Pancreas (tissue), 10 donors: ENCODE measurements around the gene INO80. TPM values are rescaled to one million over a fixed set of nuclear protein-coding genes. Genes with fewer than 3 reads are reported as not detected.
A peak's percentile ranks its signal among the peaks of the same experiment; 100 is the strongest.

ENCODE experiments used
- ATAC-seq, 4 donors: fragments of 200-7000 bp; cut with Tn5 transposase; one replicate each; pipeline versions ENCODE4 v1.8.0 to v1.9.1; 2020; ENCODE audit warnings: mild to moderate bottlenecking in 4 of 4, moderate library complexity in 4 of 4
- DNase-seq, 6 donors: peaks; one replicate each; pipeline ENCODE4 v3.0.0-alpha.2; 2020
- FAIRE-seq: peaks from 2 replicates; lab custom pipeline; 2012; peaks lifted over from hg19 to GRCh38; lab: Jason Lieb, UNC
- H3K27ac ChIP-seq, 4 donors: fragments of 200-600 bp; sonication (generic); 1 replicate in 3 of 4; 2 replicates in 1 of 4; pipeline versions ENCODE4 v1.5.0 to v1.8.0; 2020
- H3K27me3 ChIP-seq, 4 donors: fragments of 200-600 bp; one replicate each; pipeline ENCODE4 v1.8.0; 2021
- H3K36me3 ChIP-seq, 3 donors: fragments of 200-600 bp; sonication (generic) in 1 of 3; one replicate each; pipeline versions ENCODE4 v1.5.0 to v1.8.0; 2020 to 2021
- H3K4me1 ChIP-seq, 3 donors: fragments of 200-600 bp; one replicate each; pipeline ENCODE4 v1.8.0; 2021
- H3K4me3 ChIP-seq, 4 donors: fragments of 200-600 bp; sonication (generic) in 2 of 4; one replicate each; pipeline versions ENCODE4 v1.5.0 to v1.8.0; 2020 to 2021
- H3K9me3 ChIP-seq, 4 donors: fragments of 200-600 bp; one replicate each; pipeline ENCODE4 v1.8.0; 2021
- WGBS, 2 donors: extraction: QIAGEN DNeasy Blood & Tissue Kit; methylation state at CpG; one replicate each; pipeline ENCODE4 v1.1.7; 2013; 5-methylcytosine and 5-hydroxymethylcytosine counted together
- intact Hi-C, 3 donors: fragments of 100-400 bp; cut with DNase I; formaldehyde crosslinking; loops; one replicate each; pipeline versions ENCODE4 v1.11.1 to v1.14.2; 2022
- polyA plus RNA-seq, 2 donors: library from polyadenylated mRNA; stranded (reverse); fragments of 200-250 nt; gene quantifications; one replicate each; pipeline ENCODE4 v1.2.3, GENCODE V29; 2013
- total RNA-seq, 6 donors: library from RNA; stranded (reverse); fragmentation: NEBNext Ultra II Directional in 4 of 6; extraction: Animal tissue kit (Norgen Biotek cat#: 25700) in 4 of 6; gene quantifications; one replicate each; pipeline versions ENCODE4 v1.2.1 to v1.2.4, GENCODE V29; 2021 to 2023
- TF ChIP-seq, protein P1 (sequence below), 4 donors: fragments of 200-600 bp; sonication (generic) in 3 of 4; IDR thresholded peaks; one replicate each; pipeline versions ENCODE4 v1.5.0 to v1.8.0; 2021; ENCODE audit warnings: antibody characterized with exemption in 4 of 4
- donor health status: healthy with polysubstance abuse.
- donor health status: DM: no; HTN: no; CAD: no; lungs with moderate emphysema.
- donor health status: DM: no; HTN: no; CAD: no.
- donor health status: control.
- donor health status: control.
- donor health status: Bipolar disorder and iron deficiency.
- donor health status: DM: yes; HTN: yes; CAD: no.
- donor health status: DM: no; HTN: no; CAD: no.
- donor health status: DM: no; HTN: no; CAD: no.
- donor health status: DM: yes; HTN: yes; CAD: no.

INO80 gene
- total and polyA plus RNA-seq, 8 donors: 4.7 to 11.7 (median 7.5) TPM

DNA sequence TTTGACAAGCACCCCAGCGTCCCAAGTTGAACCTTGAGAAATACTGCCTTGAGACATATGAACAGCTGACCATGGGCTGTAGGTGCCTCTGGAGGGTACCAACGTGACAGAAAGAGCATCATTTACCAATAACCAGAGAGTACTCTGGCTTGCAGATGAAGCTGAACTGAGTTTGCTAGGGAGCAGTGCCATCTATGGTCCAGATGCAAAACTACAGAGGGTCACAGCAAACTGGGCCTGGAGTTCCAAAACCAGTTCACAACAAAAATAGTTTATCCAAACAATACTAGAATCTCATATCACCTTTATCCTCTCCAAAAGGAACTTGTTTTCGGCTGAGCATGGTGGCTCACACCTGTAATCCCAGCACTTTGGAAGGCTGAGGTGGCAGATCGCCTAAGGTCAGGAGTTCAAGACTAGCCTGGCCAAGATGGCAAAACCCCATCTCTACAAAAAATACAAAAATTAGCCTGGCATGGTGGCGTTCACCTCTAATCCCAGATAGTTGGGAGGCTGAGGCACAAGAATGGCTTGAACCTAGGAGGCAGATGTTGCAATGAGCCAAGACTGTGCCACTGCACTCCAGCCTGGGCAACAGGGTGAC, 93.5 kb downstream of the INO80 start:
- intact Hi-C loops: loop anchor here in 1 of 3 donors (10.0 kb wide), 1 partner anchor 162 kb away; no protein-coding TSS in a partner anchor
- TF ChIP-seq, protein P1, sequence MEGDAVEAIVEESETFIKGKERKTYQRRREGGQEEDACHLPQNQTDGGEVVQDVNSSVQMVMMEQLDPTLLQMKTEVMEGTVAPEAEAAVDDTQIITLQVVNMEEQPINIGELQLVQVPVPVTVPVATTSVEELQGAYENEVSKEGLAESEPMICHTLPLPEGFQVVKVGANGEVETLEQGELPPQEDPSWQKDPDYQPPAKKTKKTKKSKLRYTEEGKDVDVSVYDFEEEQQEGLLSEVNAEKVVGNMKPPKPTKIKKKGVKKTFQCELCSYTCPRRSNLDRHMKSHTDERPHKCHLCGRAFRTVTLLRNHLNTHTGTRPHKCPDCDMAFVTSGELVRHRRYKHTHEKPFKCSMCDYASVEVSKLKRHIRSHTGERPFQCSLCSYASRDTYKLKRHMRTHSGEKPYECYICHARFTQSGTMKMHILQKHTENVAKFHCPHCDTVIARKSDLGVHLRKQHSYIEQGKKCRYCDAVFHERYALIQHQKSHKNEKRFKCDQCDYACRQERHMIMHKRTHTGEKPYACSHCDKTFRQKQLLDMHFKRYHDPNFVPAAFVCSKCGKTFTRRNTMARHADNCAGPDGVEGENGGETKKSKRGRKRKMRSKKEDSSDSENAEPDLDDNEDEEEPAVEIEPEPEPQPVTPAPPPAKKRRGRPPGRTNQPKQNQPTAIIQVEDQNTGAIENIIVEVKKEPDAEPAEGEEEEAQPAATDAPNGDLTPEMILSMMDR (IDR thresholded peaks at IDR 0.05): peak in 2 of 4 donors; percentile 41 to 49
- Histone ChIP-seq H3K4me1 (no peaks in the 10 kb centered on the region), H3K4me3 (no peak overlapping the region), H3K9me3 (no peaks in the 10 kb centered on the region), H3K27me3 (no peaks in the 10 kb centered on the region), H3K27ac (no peak overlapping the region), H3K36me3 (peaks cover 0 to 6% (median 0%) of the 10 kb centered on the region in 3 donors)
- ATAC-seq: peak in 3 of 4 donors; percentile 71 to 74 (median 73)
- peak in 1 of 6 donors; percentile 36 for DNase-seq
- no peak for FAIRE-seq
- 60 to 61% methylated on average over 5 of the region's 5 CpGs for WGBS, 2 donors

GRCh38 chr15:41020829-41021228, 95.3 kb downstream of the INO80 start:
- WGBS, 2 donors: 77 to 89% methylated on average over 6 of the region's 6 CpGs
- DNase-seq (no peak), FAIRE-seq (no peak), ATAC-seq (no peak)
- Histone ChIP-seq H3K27ac (no peak overlapping the region), H3K4me1 (no peaks in the 10 kb centered on the region), H3K36me3 (peaks cover 0 to 6% (median 0%) of the 10 kb centered on the region in 3 donors), H3K4me3 (no peak overlapping the region), H3K27me3 (no peaks in the 10 kb centered on the region), H3K9me3 (no peaks in the 10 kb centered on the region)
- TF ChIP-seq, protein P1 (IDR thresholded peaks at IDR 0.05): no peak
- intact Hi-C loops: loop anchor here in 1 of 3 donors (10.0 kb wide), 1 partner anchor 164 kb away; no protein-coding TSS in a partner anchor

DNA sequence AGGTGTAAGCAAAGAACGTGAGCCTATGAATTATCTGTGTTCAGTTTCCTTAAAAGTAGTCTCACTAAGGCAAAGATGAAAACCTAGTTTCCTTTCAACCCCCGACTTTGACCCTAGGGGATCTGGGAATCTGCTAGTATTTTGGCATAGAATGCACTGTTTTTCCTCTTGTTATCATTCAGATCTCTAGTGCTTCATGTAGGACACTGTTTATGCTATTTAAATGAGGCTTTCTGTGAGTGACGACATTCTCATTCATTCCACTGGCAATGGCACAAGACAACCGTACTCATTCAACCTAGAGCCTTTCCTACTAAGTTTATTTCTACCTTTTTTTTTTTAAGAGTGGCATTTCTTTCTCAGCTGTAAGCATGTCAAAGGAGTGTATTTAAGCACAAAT, 95.8 kb downstream of the INO80 start:
- 77 to 85% methylated on average over 4 of the region's 4 CpGs for WGBS, 2 donors
- peaks cover 0 to 6% (median 0%) of the 10 kb centered on the region in 3 donors for H3K36me3 ChIP-seq
- intact Hi-C loops: loop anchor here in 1 of 3 donors (10.0 kb wide), 1 partner anchor 164 kb away; no protein-coding TSS in a partner anchor
- no peak for FAIRE-seq
- H3K9me3 ChIP-seq: no peaks in the 10 kb centered on the region
- TF ChIP-seq, protein P1 (IDR thresholded peaks at IDR 0.05): no peak
- H3K4me1 ChIP-seq: no peaks in the 10 kb centered on the region
- H3K4me3 ChIP-seq: no peak overlapping the region
- no peak for ATAC-seq
- H3K27ac ChIP-seq: no peak overlapping the region
- H3K27me3 ChIP-seq: no peaks in the 10 kb centered on the region
- no peak for DNase-seq

GRCh38 chr15:41019174-41019573, 96.9 kb downstream of the INO80 start:
- Histone ChIP-seq H3K4me3 (no peak overlapping the region), H3K4me1 (no peaks in the 10 kb centered on the region), H3K36me3 (peaks cover 0 to 6% (median 0%) of the 10 kb centered on the region in 3 donors), H3K27me3 (no peaks in the 10 kb centered on the region), H3K27ac (no peak overlapping the region), H3K9me3 (no peaks in the 10 kb centered on the region)
- ATAC-seq (no peak), DNase-seq (no peak), FAIRE-seq (no peak)
- TF ChIP-seq, protein P1 (IDR thresholded peaks at IDR 0.05): no peak
- intact Hi-C loops: loop anchor here in 2 of 3 donors (5.0 to 10.0 kb wide), 2 partner anchors 112 to 114 kb away; no protein-coding TSS in a partner anchor
- 56 to 57% methylated on average over 5 of the region's 5 CpGs for WGBS, 2 donors

DNA sequence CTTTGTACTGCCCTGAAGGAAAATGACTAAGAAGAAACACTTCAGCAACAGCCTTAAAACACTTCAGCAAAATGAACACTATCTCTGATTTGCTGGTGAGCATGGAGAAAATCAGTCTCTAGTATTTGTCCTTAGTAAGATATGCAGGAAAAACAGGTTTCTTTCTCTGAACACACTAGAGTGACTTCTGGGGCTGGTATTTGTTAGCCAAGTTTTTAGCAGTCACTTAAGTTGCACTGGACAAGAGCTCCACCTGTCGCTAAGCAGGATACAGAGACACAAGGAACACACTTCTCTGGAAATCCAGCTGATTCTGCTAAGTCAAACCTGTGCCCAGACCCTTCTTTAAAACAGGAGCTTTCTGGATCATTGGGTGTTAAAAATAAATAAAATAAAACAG, 97.5 kb downstream of the INO80 start:
- H3K36me3 ChIP-seq: peaks cover 0 to 6% (median 0%) of the 10 kb centered on the region in 3 donors
- TF ChIP-seq, protein P1 (IDR thresholded peaks at IDR 0.05): peak in 1 of 4 donors; percentile 22
- H3K4me3 ChIP-seq: no peak overlapping the region
- peak; percentile 70 to 93 (median 87) for ATAC-seq
- no peaks in the 10 kb centered on the region for H3K27me3 ChIP-seq
- no peak overlapping the region for H3K27ac ChIP-seq
- H3K9me3 ChIP-seq: no peaks in the 10 kb centered on the region
- WGBS, 2 donors: 21 to 24% methylated on average over 1 of the region's 1 CpG
- no peaks in the 10 kb centered on the region for H3K4me1 ChIP-seq
- FAIRE-seq: peak; percentile 37
- peak in 3 of 6 donors; percentile 23 to 50 (median 37) for DNase-seq
- intact Hi-C loops: loop anchor here in 2 of 3 donors (5.0 to 10.0 kb wide), 2 partner anchors 111 to 114 kb away; no protein-coding TSS in a partner anchor
